Breast epithelium (tissue), 4 donors: Measurements from ENCODE around the gene PAN3. TPM values are rescaled to one million over a fixed set of nuclear protein-coding genes. Genes with fewer than 3 reads are reported as not detected.

Experiments used
- DNase-seq, 2 donors: peaks; one replicate each; pipeline ENCODE4 v3.0.0-alpha.2; 2019; ENCODE audit warnings: low spot score in 2 of 2
- H3K27ac ChIP-seq, 2 donors: fragments of 200-600 bp; sonication (generic) in 1 of 2; one replicate each; pipeline ENCODE4 v1.5.1; 2016 to 2019; ENCODE audit warnings: mild to moderate bottlenecking in 1 of 2
- H3K27me3 ChIP-seq, 2 donors: fragments of 200-600 bp; sonication (generic) in 1 of 2; one replicate each; pipeline versions ENCODE4 v1.5.1 to v1.6.0; 2017 to 2019; ENCODE audit warnings: control low read depth in 1 of 2, mild to moderate bottlenecking in 1 of 2
- H3K36me3 ChIP-seq: fragments of 200-600 bp; one replicate; pipeline ENCODE4 v1.5.1; 2019
- H3K4me1 ChIP-seq, 2 donors: fragments of 200-600 bp; sonication (generic); one replicate each; pipeline ENCODE4 v1.5.1; 2016 to 2019; ENCODE audit warnings: control low read depth in 1 of 2
- H3K4me3 ChIP-seq, 3 donors: fragments of 200-600 bp; sonication (generic); 1 replicate in 2 of 3; 2 replicates in 1 of 3; pipeline ENCODE4 v1.5.1; 2016 to 2019; ENCODE audit warnings: mild to moderate bottlenecking in 3 of 3, moderate library complexity in 2 of 3
- H3K9me3 ChIP-seq, 2 donors: fragments of 200-600 bp; sonication (generic) in 1 of 2; one replicate each; pipeline ENCODE4 v1.5.1; 2016 to 2019; ENCODE audit warnings: control low read depth in 1 of 2
- POLR2A ChIP-seq: fragments of 450-650 bp; IDR thresholded peaks from one replicate; pipeline ENCODE4 v1.6.1; 2016; ENCODE audit warnings: antibody characterized with exemption, mild to moderate bottlenecking, moderate library complexity
- POLR2AphosphoS5 ChIP-seq, 3 donors: sonication (generic); formaldehyde crosslinking; IDR thresholded peaks; one replicate each; pipeline ENCODE4 v1.6.1; 2017; ENCODE audit warnings: antibody characterized with exemption in 3 of 3
- intact Hi-C: fragments of 100-400 bp; cut with DNase I; formaldehyde crosslinking; loops from one replicate; pipeline ENCODE4 v1.15.1; 2023; ENCODE audit warnings: low total_unique reads
- total RNA-seq, 3 donors: library from RNA; depleted of rRNA; stranded (reverse); fragments of >200 nt; gene quantifications; one replicate each; pipeline ENCODE4 v1.1.0, GENCODE V29; 2016
- TF ChIP-seq, protein P1 (sequence below), 3 donors: fragments of 450-650 bp; IDR thresholded peaks; one replicate each; pipeline ENCODE4 v1.5.1; 2016 to 2017; ENCODE audit warnings: antibody characterized with exemption in 3 of 3, mild to moderate bottlenecking in 3 of 3, moderate library complexity in 3 of 3

PAN3 gene
- total RNA-seq, 3 donors from 2014 or later, result 39.0 to 75.2 (median 50.8) TPM

DNA sequence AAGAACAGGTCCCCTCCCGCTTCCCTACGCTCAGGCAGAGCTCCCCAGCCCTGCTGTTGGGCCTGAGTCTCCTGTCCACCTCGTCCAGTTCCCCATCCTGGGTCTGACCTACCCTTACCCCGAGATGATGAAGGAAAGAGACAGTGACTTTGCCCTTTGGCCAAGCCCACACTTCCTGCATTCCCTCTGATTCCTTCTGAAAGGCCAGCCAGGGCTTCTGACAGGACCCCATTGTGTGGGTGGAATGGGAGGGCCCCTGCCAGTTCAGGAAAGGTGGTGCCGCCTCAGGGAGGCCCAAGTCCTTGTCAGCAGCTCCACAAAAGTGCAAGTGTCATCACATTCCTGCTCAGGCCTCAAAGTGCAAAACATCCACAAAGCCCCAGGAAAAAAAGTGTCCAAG lies 177.8 kb downstream of the PAN3 start:
- Histone ChIP-seq H3K27me3 (no peaks in the 10 kb centered on the region), H3K27ac (no peak overlapping the region), H3K4me1 (no peaks in the 10 kb centered on the region), H3K36me3 (no peaks in the 10 kb centered on the region), H3K9me3 (no peaks in the 10 kb centered on the region), H3K4me3 (no peak overlapping the region)
- TF ChIP-seq, protein P1, sequence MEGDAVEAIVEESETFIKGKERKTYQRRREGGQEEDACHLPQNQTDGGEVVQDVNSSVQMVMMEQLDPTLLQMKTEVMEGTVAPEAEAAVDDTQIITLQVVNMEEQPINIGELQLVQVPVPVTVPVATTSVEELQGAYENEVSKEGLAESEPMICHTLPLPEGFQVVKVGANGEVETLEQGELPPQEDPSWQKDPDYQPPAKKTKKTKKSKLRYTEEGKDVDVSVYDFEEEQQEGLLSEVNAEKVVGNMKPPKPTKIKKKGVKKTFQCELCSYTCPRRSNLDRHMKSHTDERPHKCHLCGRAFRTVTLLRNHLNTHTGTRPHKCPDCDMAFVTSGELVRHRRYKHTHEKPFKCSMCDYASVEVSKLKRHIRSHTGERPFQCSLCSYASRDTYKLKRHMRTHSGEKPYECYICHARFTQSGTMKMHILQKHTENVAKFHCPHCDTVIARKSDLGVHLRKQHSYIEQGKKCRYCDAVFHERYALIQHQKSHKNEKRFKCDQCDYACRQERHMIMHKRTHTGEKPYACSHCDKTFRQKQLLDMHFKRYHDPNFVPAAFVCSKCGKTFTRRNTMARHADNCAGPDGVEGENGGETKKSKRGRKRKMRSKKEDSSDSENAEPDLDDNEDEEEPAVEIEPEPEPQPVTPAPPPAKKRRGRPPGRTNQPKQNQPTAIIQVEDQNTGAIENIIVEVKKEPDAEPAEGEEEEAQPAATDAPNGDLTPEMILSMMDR (IDR thresholded peaks at IDR 0.05), result no peak
- no peak for TF ChIP-seq POLR2A
- no peak for TF ChIP-seq POLR2AphosphoS5 (IDR thresholded peaks at IDR 0.05)
- intact Hi-C loops, result no loop called here
- DNase-seq, result no peak

DNA sequence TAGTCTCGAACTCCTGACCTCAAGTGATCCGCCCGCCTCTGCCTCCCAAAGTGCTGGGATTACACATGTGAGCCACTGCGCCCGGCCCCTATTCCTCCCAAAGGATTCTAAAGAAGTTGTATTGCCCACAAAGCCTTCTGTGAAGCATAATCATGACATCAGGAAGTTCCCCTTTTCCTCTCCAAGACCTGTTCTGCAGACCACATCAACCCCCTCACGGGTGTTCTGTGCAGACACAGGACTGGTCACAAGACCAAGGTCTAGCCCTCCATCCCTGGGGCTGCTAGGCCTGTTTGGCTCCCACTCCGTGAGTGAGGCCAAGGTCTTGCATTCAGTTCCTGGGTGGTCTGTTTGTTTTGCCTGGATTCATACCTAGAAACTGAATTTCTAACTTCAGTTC lies 178.5 kb downstream of the PAN3 start:
- no peaks in the 10 kb centered on the region for H3K36me3 ChIP-seq
- peaks cover 0 to 2% of the 10 kb centered on the region in 2 donors for H3K4me1 ChIP-seq
- H3K27ac ChIP-seq, result no peak overlapping the region
- no peaks in the 10 kb centered on the region for H3K9me3 ChIP-seq
- DNase-seq, result no peak
- H3K4me3 ChIP-seq, result no peak overlapping the region
- TF ChIP-seq POLR2AphosphoS5 (IDR thresholded peaks at IDR 0.05), result no peak
- TF ChIP-seq POLR2A, result no peak
- TF ChIP-seq, protein P1 (IDR thresholded peaks at IDR 0.05), result no peak
- H3K27me3 ChIP-seq, result no peaks in the 10 kb centered on the region
- intact Hi-C loops, result no loop called here

DNA sequence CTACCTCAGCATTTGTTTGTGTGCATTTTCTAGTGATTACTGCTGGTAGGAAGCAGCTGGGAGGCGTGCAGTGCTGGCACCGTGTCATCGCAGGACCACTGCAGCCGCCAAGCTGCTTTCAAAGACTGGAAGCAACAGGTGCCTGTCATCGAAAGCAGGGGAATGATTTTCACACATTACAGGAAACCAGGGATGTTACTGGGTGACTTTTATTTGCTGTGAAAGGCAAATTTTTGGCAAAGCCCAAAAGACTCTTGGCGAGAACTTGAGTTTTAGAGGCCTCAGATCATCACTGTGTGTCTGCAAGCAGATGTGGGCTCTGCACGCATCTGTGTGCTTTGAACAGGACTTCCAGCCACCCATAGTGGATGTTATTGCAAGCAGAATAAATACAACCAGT lies 180.2 kb downstream of the PAN3 start:
- Histone ChIP-seq H3K27ac (no peak overlapping the region), H3K9me3 (no peaks in the 10 kb centered on the region), H3K4me3 (no peak overlapping the region), H3K36me3 (no peaks in the 10 kb centered on the region), H3K27me3 (no peaks in the 10 kb centered on the region), H3K4me1 (peaks cover 0 to 2% of the 10 kb centered on the region in 2 donors)
- DNase-seq, result no peak
- TF ChIP-seq POLR2AphosphoS5 (IDR thresholded peaks at IDR 0.05) (no peak), POLR2A (no peak)
- TF ChIP-seq, protein P1 (IDR thresholded peaks at IDR 0.05), result no peak
- intact Hi-C loops, result no loop called here

- no peaks in the 10 kb centered on the region for H3K36me3 ChIP-seq
- H3K4me3 ChIP-seq, result no peak overlapping the region
- H3K27me3 ChIP-seq, result no peaks in the 10 kb centered on the region
- no peaks in the 10 kb centered on the region for H3K9me3 ChIP-seq
- TF ChIP-seq POLR2AphosphoS5 (IDR thresholded peaks at IDR 0.05), result no peak
- no peak for TF ChIP-seq POLR2A
- TF ChIP-seq, protein P1 (IDR thresholded peaks at IDR 0.05), result no peak
- peaks cover 0 to 2% of the 10 kb centered on the region in 2 donors for H3K4me1 ChIP-seq
- intact Hi-C loops, result no loop called here
- no peak overlapping the region for H3K27ac ChIP-seq
- DNase-seq, result no peak
Measured at GRCh38 chr13:28319528-28319927, 181.2 kb downstream of the PAN3 start.

GRCh38 chr13:28320209-28320608 lies 181.9 kb downstream of the PAN3 start:
- H3K4me3 ChIP-seq, result no peak overlapping the region
- DNase-seq, result no peak
- intact Hi-C loops, result no loop called here

More at GRCh38 chr13:28320209-28320608, 181.9 kb downstream of the PAN3 start:
- TF ChIP-seq POLR2AphosphoS5 (IDR thresholded peaks at IDR 0.05) (no peak), POLR2A (no peak)
- TF ChIP-seq, protein P1 (IDR thresholded peaks at IDR 0.05), result no peak
- Histone ChIP-seq H3K9me3 (no peaks in the 10 kb centered on the region), H3K27me3 (no peaks in the 10 kb centered on the region), H3K36me3 (no peaks in the 10 kb centered on the region), H3K4me1 (peaks cover 0 to 2% of the 10 kb centered on the region in 2 donors), H3K27ac (no peak overlapping the region)
